OCI-LY7 (cell line): ENCODE data around the gene TGM5. TPM values are rescaled to one million over a fixed set of nuclear protein-coding genes. Genes with fewer than 3 reads are reported as not detected.

Experiments
- BruUV-seq: library from RNA; stranded (reverse); fragments of 400-500 nt; replicated peaks from 2 replicates; lab custom pipeline; 2021; lab: Mats Ljungman, UMichigan
- CTCF ChIA-PET: fragments of 300-600 bp; sonication (Branson Sonifier 250); formaldehyde crosslinking; loops from one replicate; lab custom pipeline; 2022; ENCODE audit warnings: antibody characterized with exemption; ENCODE audit not compliant: unreplicated experiment; lab: Charles Lee
- POLR2A ChIA-PET: fragments of 300-600 bp; sonication (Branson Sonifier 250); formaldehyde crosslinking; loops from one replicate; lab custom pipeline; 2022; ENCODE audit warnings: antibody characterized with exemption; lab: Charles Lee
- DNase-seq: peaks from one replicate; pipeline ENCODE4 v3.0.0-alpha.2; 2015; ENCODE audit warnings: low spot score
- H2AFZ ChIP-seq: fragments of 200-600 bp; sonication (generic), shearing (Covaris generic); 2 replicates; pipeline ENCODE4 v1.6.1; 2014; ENCODE audit warnings: mild to moderate bottlenecking, antibody characterized with exemption, low read length, moderate library complexity
- H3K27ac ChIP-seq: fragments of 200-600 bp; sonication (generic); 2 replicates; pipeline ENCODE4 v1.5.1; 2014; ENCODE audit warnings: mixed run types, low read depth, mild to moderate bottlenecking, moderate library complexity, low read length, inconsistent platforms; ENCODE audit not compliant: poor library complexity, severe bottlenecking
- H3K36me3 ChIP-seq: fragments of 200-600 bp; sonication (generic); 2 replicates; pipeline ENCODE4 v1.6.1; 2014; ENCODE audit warnings: mild to moderate bottlenecking, antibody characterized with exemption, low read length, moderate library complexity, mixed read lengths; ENCODE audit not compliant: insufficient read depth
- H3K4me1 ChIP-seq: fragments of 200-600 bp; sonication (generic); 2 replicates; pipeline ENCODE4 v1.5.1; 2014; ENCODE audit warnings: mild to moderate bottlenecking, low read length; ENCODE audit not compliant: insufficient read depth, poor library complexity, severe bottlenecking
- H3K4me2 ChIP-seq: fragments of 200-600 bp; sonication (generic); 2 replicates; pipeline ENCODE4 v1.6.1; 2014; ENCODE audit warnings: mild to moderate bottlenecking, low read length
- H3K4me3 ChIP-seq: fragments of 200-600 bp; sonication (generic); 2 replicates; pipeline ENCODE4 v1.5.1; 2014; ENCODE audit warnings: mild to moderate bottlenecking, low read depth, low read length; ENCODE audit not compliant: poor library complexity, severe bottlenecking
- H3K79me2 ChIP-seq: fragments of 200-600 bp; sonication (generic); 2 replicates; pipeline ENCODE4 v1.6.1; 2016; ENCODE audit warnings: low read depth, mild to moderate bottlenecking, low read length, moderate library complexity, mixed read lengths; ENCODE audit not compliant: insufficient read depth
- H3K9me2 ChIP-seq: fragments of 200-600 bp; sonication (generic); 2 replicates; pipeline ENCODE4 v1.6.1; 2016; ENCODE audit warnings: mild to moderate bottlenecking, low read length, mixed read lengths; ENCODE audit not compliant: insufficient read depth
- H3K9me3 ChIP-seq: fragments of 200-600 bp; sonication (generic); 2 replicates; pipeline ENCODE4 v1.6.1; 2014; ENCODE audit warnings: mild to moderate bottlenecking, mixed run types, low read length, mixed read lengths
- H4K20me1 ChIP-seq: fragments of 200-600 bp; sonication (generic); 2 replicates; pipeline ENCODE4 v1.6.1; 2014; ENCODE audit warnings: mild to moderate bottlenecking, antibody characterized with exemption, low read length, moderate library complexity, mixed read lengths; ENCODE audit not compliant: insufficient read depth
- EZH2phosphoT487 ChIP-seq: fragments of 200-600 bp; sonication (generic); IDR thresholded peaks from 2 replicates; pipeline ENCODE4 v1.6.1; 2018; ENCODE audit warnings: low read depth, borderline replicate concordance, mild to moderate bottlenecking, mixed run types, antibody characterized with exemption, low read length, moderate library complexity, mixed read lengths
- intact Hi-C: fragments of 100-400 bp; cut with micrococcal nuclease; formaldehyde crosslinking; loops from one replicate; pipeline ENCODE4 v1.10.0; 2022; ENCODE audit not compliant: unreplicated experiment
- total RNA-seq, 2 experiments: library from RNA; depleted of rRNA in 1 of 2; stranded (reverse); fragments of >200 nt in 1 of 2; shearing (Covaris generic) in 1 of 2; gene quantifications; 2 replicates each; pipeline ENCODE4 v1.2.3, GENCODE V29; 2014 to 2022
- TF ChIP-seq, protein P1 (sequence below): fragments of 200-600 bp; sonication (generic); conservative IDR thresholded peaks from 2 replicates; pipeline ENCODE4 v1.5.1; 2014; ENCODE audit warnings: mild to moderate bottlenecking, antibody characterized with exemption, low read length, moderate library complexity, mixed read lengths

Gene TGM5
- total RNA-seq, 2 experiments from 2014 or later = not detected

GRCh38 chr15:43237842-43238470 is 28.8 kb downstream of the TGM5 start:
- no peaks in the 10 kb centered on the region for H3K9me2 ChIP-seq
- ChIA-PET CTCF (no interaction called here), POLR2A (no interaction called here)
- H3K36me3 ChIP-seq = no peaks in the 10 kb centered on the region
- no peaks in the 10 kb centered on the region for H4K20me1 ChIP-seq
- H3K27ac ChIP-seq = no peak overlapping the region
- intact Hi-C loops = no loop called here
- H2AFZ ChIP-seq = no peak overlapping the region
- no peaks in the 10 kb centered on the region for H3K9me3 ChIP-seq
- H3K4me1 ChIP-seq = no peaks in the 10 kb centered on the region
- no peak for TF ChIP-seq EZH2phosphoT487
- TF ChIP-seq, protein P1, sequence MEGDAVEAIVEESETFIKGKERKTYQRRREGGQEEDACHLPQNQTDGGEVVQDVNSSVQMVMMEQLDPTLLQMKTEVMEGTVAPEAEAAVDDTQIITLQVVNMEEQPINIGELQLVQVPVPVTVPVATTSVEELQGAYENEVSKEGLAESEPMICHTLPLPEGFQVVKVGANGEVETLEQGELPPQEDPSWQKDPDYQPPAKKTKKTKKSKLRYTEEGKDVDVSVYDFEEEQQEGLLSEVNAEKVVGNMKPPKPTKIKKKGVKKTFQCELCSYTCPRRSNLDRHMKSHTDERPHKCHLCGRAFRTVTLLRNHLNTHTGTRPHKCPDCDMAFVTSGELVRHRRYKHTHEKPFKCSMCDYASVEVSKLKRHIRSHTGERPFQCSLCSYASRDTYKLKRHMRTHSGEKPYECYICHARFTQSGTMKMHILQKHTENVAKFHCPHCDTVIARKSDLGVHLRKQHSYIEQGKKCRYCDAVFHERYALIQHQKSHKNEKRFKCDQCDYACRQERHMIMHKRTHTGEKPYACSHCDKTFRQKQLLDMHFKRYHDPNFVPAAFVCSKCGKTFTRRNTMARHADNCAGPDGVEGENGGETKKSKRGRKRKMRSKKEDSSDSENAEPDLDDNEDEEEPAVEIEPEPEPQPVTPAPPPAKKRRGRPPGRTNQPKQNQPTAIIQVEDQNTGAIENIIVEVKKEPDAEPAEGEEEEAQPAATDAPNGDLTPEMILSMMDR = no peak
- BruUV-seq = no TSS peak
- no peak overlapping the region for H3K4me2 ChIP-seq
- DNase-seq = no peak
- no peaks in the 10 kb centered on the region for H3K79me2 ChIP-seq
- H3K4me3 ChIP-seq = no peak overlapping the region

- Histone ChIP-seq H3K9me3 (no peaks in the 10 kb centered on the region), H3K9me2 (no peaks in the 10 kb centered on the region), H3K36me3 (no peaks in the 10 kb centered on the region), H4K20me1 (no peaks in the 10 kb centered on the region), H3K79me2 (no peaks in the 10 kb centered on the region), H3K27ac (no peak overlapping the region), H2AFZ (no peak overlapping the region), H3K4me1 (no peaks in the 10 kb centered on the region), H3K4me2 (no peak overlapping the region), H3K4me3 (no peak overlapping the region)
- no peak for DNase-seq
- no TSS peak for BruUV-seq
- intact Hi-C loops = no loop called here
- ChIA-PET POLR2A (interaction anchor here (0.9 kb wide), 1 partner anchor 11 kb away, joined by 3 read pairs; no protein-coding TSS in a partner anchor), CTCF (no interaction called here)
- no peak for TF ChIP-seq EZH2phosphoT487
- TF ChIP-seq, protein P1 = no peak
Observed at GRCh38 chr15:43235536-43235935, 31.2 kb downstream of the TGM5 start.

GRCh38 chr15:43232289-43232874 is 34.3 kb downstream of the TGM5 start:
- intact Hi-C loops = no loop called here
- BruUV-seq = no TSS peak
- H3K36me3 ChIP-seq = no peaks in the 10 kb centered on the region
- no peaks in the 10 kb centered on the region for H4K20me1 ChIP-seq
- H3K79me2 ChIP-seq = no peaks in the 10 kb centered on the region
- no peak overlapping the region for H3K27ac ChIP-seq
- no peak overlapping the region for H3K4me3 ChIP-seq
- ChIA-PET POLR2A (no interaction called here), CTCF (no interaction called here)
- H3K9me3 ChIP-seq = no peaks in the 10 kb centered on the region
- H3K4me2 ChIP-seq = no peak overlapping the region
- DNase-seq = no peak
- no peaks in the 10 kb centered on the region for H3K4me1 ChIP-seq
- no peak for TF ChIP-seq EZH2phosphoT487
- TF ChIP-seq, protein P1 = no peak
- no peak overlapping the region for H2AFZ ChIP-seq
- H3K9me2 ChIP-seq = no peaks in the 10 kb centered on the region
